GM23338 (cell line): Measurements from ENCODE around the gene DUSP15. TPM values are rescaled to one million over a fixed set of nuclear protein-coding genes. Genes with fewer than 3 reads are reported as not detected.

ENCODE experiments used
- ATAC-seq: fragments of 200-7000 bp; cut with Tn5 transposase; 3 replicates; pipeline ENCODE4 v1.9.1; 2020
- DNase-seq: peaks from one replicate; pipeline ENCODE4 v3.0.0-alpha.2; 2015; ENCODE audit warnings: low spot score
- H2AFZ ChIP-seq: fragments of 200-600 bp; sonication (generic); 2 replicates; pipeline ENCODE4 v1.8.0; 2016; ENCODE audit warnings: antibody characterized with exemption, mild to moderate bottlenecking, moderate library complexity
- H3F3A ChIP-seq: fragments of 200-600 bp; sonication (generic); replicated peaks from 2 replicates; pipeline ENCODE4 v1.8.0; 2017; ENCODE audit warnings: antibody characterized with exemption, mixed run types, low read depth
- H3K27ac ChIP-seq: fragments of 200-600 bp; sonication (generic); 2 replicates; pipeline ENCODE4 v1.6.1; 2016; ENCODE audit warnings: low read depth
- H3K27me3 ChIP-seq: fragments of 200-600 bp; sonication (generic); 2 replicates; pipeline ENCODE4 v1.8.0; 2016; ENCODE audit warnings: mild to moderate bottlenecking, mixed run types, moderate library complexity; ENCODE audit not compliant: insufficient read depth
- H3K36me3 ChIP-seq: fragments of 200-600 bp; sonication (generic); 2 replicates; pipeline ENCODE4 v1.8.0; 2016; ENCODE audit warnings: mild to moderate bottlenecking; ENCODE audit not compliant: insufficient read depth
- H3K4me1 ChIP-seq: fragments of 200-600 bp; sonication (generic); 2 replicates; pipeline ENCODE4 v1.8.0; 2016; ENCODE audit warnings: mild to moderate bottlenecking, moderate library complexity; ENCODE audit not compliant: insufficient read depth
- H3K4me2 ChIP-seq: fragments of 200-600 bp; sonication (generic); 2 replicates; pipeline ENCODE4 v1.7.1; 2017; ENCODE audit warnings: mixed run types
- H3K4me3 ChIP-seq: fragments of 200-600 bp; sonication (generic); 2 replicates; pipeline ENCODE4 v1.6.1; 2016; ENCODE audit warnings: mixed run types
- H3K79me2 ChIP-seq: fragments of 200-600 bp; sonication (generic); replicated peaks from 2 replicates; pipeline ENCODE4 v1.8.0; 2017; ENCODE audit warnings: mild to moderate bottlenecking; ENCODE audit not compliant: insufficient read depth
- H3K9me2 ChIP-seq: fragments of 200-600 bp; sonication (generic); 2 replicates; pipeline ENCODE4 v1.8.0; 2017; ENCODE audit not compliant: insufficient read depth
- H4K20me1 ChIP-seq: fragments of 200-600 bp; sonication (generic); replicated peaks from 2 replicates; pipeline ENCODE4 v1.8.0; 2017; ENCODE audit warnings: mild to moderate bottlenecking; ENCODE audit not compliant: insufficient read depth
- H3K27ac Mint-ChIP-seq: 2 replicates; pipeline ENCODE4 v1.8.0; 2020; ENCODE audit warnings: inconsistent platforms, mild to moderate bottlenecking, moderate library complexity, mixed read lengths
- H3K27me3 Mint-ChIP-seq: 3 replicates; pipeline ENCODE4 v1.8.0; 2022; ENCODE audit warnings: low read depth, mild to moderate bottlenecking, moderate library complexity, mixed read lengths, inconsistent platforms; ENCODE audit not compliant: insufficient read depth, poor library complexity
- H3K36me3 Mint-ChIP-seq: 3 replicates; pipeline ENCODE4 v1.8.0; 2021; ENCODE audit warnings: low read depth, mild to moderate bottlenecking, inconsistent platforms, moderate library complexity, mixed read lengths
- H3K4me1 Mint-ChIP-seq: 3 replicates; pipeline ENCODE4 v1.8.0; 2020; ENCODE audit warnings: mild to moderate bottlenecking, inconsistent platforms, mixed read lengths
- H3K4me3 Mint-ChIP-seq: 3 replicates; pipeline ENCODE4 v1.8.0; 2021; ENCODE audit warnings: moderate library complexity, mild to moderate bottlenecking, inconsistent platforms, mixed read lengths
- H3K9me3 Mint-ChIP-seq: 3 replicates; pipeline ENCODE4 v1.8.0; 2020; ENCODE audit warnings: moderate library complexity, mild to moderate bottlenecking, inconsistent platforms, mixed read lengths
- CREB1 ChIP-seq: fragments of 250-450 bp; sonication (Bioruptor Pico); IDR thresholded peaks from 2 replicates; pipeline ENCODE4 v1.5.0; 2020; ENCODE audit warnings: low read depth, mild to moderate bottlenecking, moderate library complexity
- CTCF ChIP-seq, 2 experiments: fragments of 200-600 bp in 1 of 2; sonication (generic) in 1 of 2; conservative IDR thresholded peaks; 2 replicates each; pipeline versions ENCODE4 v1.5.1 to v1.6.1; 2016 to 2017; ENCODE audit warnings: antibody characterized with exemption in 2 of 2, low read depth in 2 of 2, mild to moderate bottlenecking in 2 of 2, moderate library complexity in 1 of 2
- ETS1 ChIP-seq: IDR thresholded peaks from 2 replicates; pipeline ENCODE4 v1.6.1; 2016; ENCODE audit warnings: antibody characterized with exemption
- EZH2 ChIP-seq: fragments of 200-600 bp; sonication (generic); IDR thresholded peaks from one replicate; pipeline ENCODE4 v1.8.0; 2017; ENCODE audit warnings: antibody characterized with exemption, mild to moderate bottlenecking, low read depth; ENCODE audit not compliant: unreplicated experiment
- EZH2phosphoT487 ChIP-seq: fragments of 200-600 bp; sonication (generic); IDR thresholded peaks from one replicate; pipeline ENCODE4 v1.8.1; 2018; ENCODE audit warnings: antibody characterized with exemption; ENCODE audit not compliant: unreplicated experiment
- JUNB ChIP-seq: IDR thresholded peaks from one replicate; pipeline ENCODE4 v1.6.1; 2016; ENCODE audit warnings: antibody characterized with exemption; ENCODE audit not compliant: unreplicated experiment
- NANOG ChIP-seq: IDR thresholded peaks from 2 replicates; pipeline ENCODE4 v1.6.1; 2016; ENCODE audit warnings: antibody characterized with exemption, borderline replicate concordance
- POLR2AphosphoS5 ChIP-seq: IDR thresholded peaks from 2 replicates; pipeline ENCODE4 v1.6.1; 2016; ENCODE audit warnings: antibody characterized with exemption, low read depth
- REST ChIP-seq: IDR thresholded peaks from one replicate; pipeline ENCODE4 v1.6.1; 2018; ENCODE audit warnings: antibody characterized with exemption; ENCODE audit not compliant: unreplicated experiment
- STAT1 ChIP-seq: IDR thresholded peaks from one replicate; pipeline ENCODE4 v1.6.1; 2016; ENCODE audit warnings: antibody characterized with exemption; ENCODE audit not compliant: unreplicated experiment
- ZNF114 ChIP-seq: fragments of 250-450 bp; sonication (Bioruptor Pico); IDR thresholded peaks from 2 replicates; pipeline ENCODE4 v1.5.0; 2020; ENCODE audit warnings: mild to moderate bottlenecking, moderate library complexity
- ZNF331 ChIP-seq: fragments of 250-450 bp; sonication (Bioruptor Pico); IDR thresholded peaks from 2 replicates; pipeline ENCODE4 v1.5.0; 2020; ENCODE audit warnings: low read depth, mild to moderate bottlenecking, moderate library complexity
- ZNF462 ChIP-seq: fragments of 250-450 bp; sonication (Bioruptor Pico); IDR thresholded peaks from 2 replicates; pipeline ENCODE4 v1.5.0; 2020; ENCODE audit warnings: mild to moderate bottlenecking, moderate library complexity
- polyA plus RNA-seq: library from polyadenylated mRNA; unstranded; fragments of >200 nt; fragmentation: Nextera tagmentation; extraction: Ambion mirVana; gene quantifications from 2 replicates; pipeline ENCODE4 v1.2.1, GENCODE V29; 2016
- total RNA-seq: library from RNA; depleted of rRNA; stranded (reverse); fragments of >200 nt; shearing (Covaris generic); gene quantifications from 2 replicates; pipeline ENCODE4 v1.2.3, GENCODE V29; 2014

DUSP15 gene
- total and polyA plus RNA-seq, 2 experiments from 2014 or later: 0.61 to 2.8 TPM

- Histone ChIP-seq H3K9me2 (no peaks in the 10 kb centered on the region; the same call in 1 of the 2 replicates), H3K27ac (no peak overlapping the region), H3K4me2 (no peak overlapping the region), H3K4me3 (no peak overlapping the region), H3K79me2 (no peaks in the 10 kb centered on the region), H3F3A (0 out of 2 replicates have a peak, but pooled peaks cover 4% of the 10 kb centered on the region), H3K4me1 (peaks cover 2% of the 10 kb centered on the region; the same call in 1 of the 2 replicates), H4K20me1 (no peaks in the 10 kb centered on the region), H2AFZ (no peak overlapping the region), H3K27me3 (no peaks in the 10 kb centered on the region), H3K36me3 (no peaks in the 10 kb centered on the region)
- no peak overlapping the region for H3K4me3 Mint-ChIP-seq
- no peaks in the 10 kb centered on the region; the same call in 2 of the 3 replicates for H3K36me3 Mint-ChIP-seq
- H3K27ac Mint-ChIP-seq: no peak overlapping the region
- TF ChIP-seq ETS1: no peak
- TF ChIP-seq CTCF (conservative IDR thresholded peaks at IDR 0.05; ENCODE audit: low read depth in 2 of 2): no peak
- TF ChIP-seq ZNF462 (CRISPR knock-in tag): no peak
- TF ChIP-seq CREB1 (CRISPR knock-in tag): no peak
- no peak for TF ChIP-seq ZNF114 (CRISPR knock-in tag)
- TF ChIP-seq EZH2: no peak
- TF ChIP-seq POLR2AphosphoS5: no peak
- no peak for TF ChIP-seq STAT1
- no peak for TF ChIP-seq REST
- TF ChIP-seq NANOG: no peak
- TF ChIP-seq ZNF331: no peak
- no peak for TF ChIP-seq EZH2phosphoT487
- no peak for TF ChIP-seq JUNB
- DNase-seq (no peak), ATAC-seq (no peak; the same call in 2 of the 3 replicates)
- peaks cover 11% of the 10 kb centered on the region for H3K4me1 Mint-ChIP-seq
- peaks cover 18% of the 10 kb centered on the region for H3K9me3 Mint-ChIP-seq
- peaks cover 20% of the 10 kb centered on the region for H3K27me3 Mint-ChIP-seq
Observed at GRCh38 chr20:31835977-31836852, 34.1 kb downstream of the DUSP15 start.
